ENCODE data around the gene SCN4B.

Gene SCN4B

GRCh38 chr11:118148856-118149255, 3.8 kb downstream of the SCN4B start:
- TF ChIP-seq CTCF (conservative IDR thresholded peaks at IDR 0.05) = no peak
- H3K27ac ChIP-seq = no peak overlapping the region

GRCh38 chr11:118148240-118148639, 4.4 kb downstream of the SCN4B start:
- H3K27ac ChIP-seq = no peak overlapping the region
- TF ChIP-seq CTCF (conservative IDR thresholded peaks at IDR 0.05) = no peak

- H3K27ac ChIP-seq = no peak overlapping the region
Observed at GRCh38 chr11:118147502-118147901, 5.1 kb downstream of the SCN4B start.

GRCh38 chr11:118146554-118146953, 6.1 kb downstream of the SCN4B start:
- TF ChIP-seq CTCF (conservative IDR thresholded peaks at IDR 0.05) = no peak

More at GRCh38 chr11:118147502-118147901, 5.1 kb downstream of the SCN4B start:
- TF ChIP-seq CTCF (conservative IDR thresholded peaks at IDR 0.05) = no peak

GRCh38 chr11:118145285-118146227, 7.1 kb downstream of the SCN4B start:
- peak overlapping the region; percentile 84 for H3K27ac ChIP-seq
- TF ChIP-seq CTCF (conservative IDR thresholded peaks at IDR 0.05) = peak; percentile 91

More at GRCh38 chr11:118146554-118146953, 6.1 kb downstream of the SCN4B start:
- H3K27ac ChIP-seq = peak overlapping the region; percentile 84; the same call in 1 of the 2 replicates

GRCh38 chr11:118144301-118145268, 8.0 kb downstream of the SCN4B start:
- no peak overlapping the region for H3K27ac ChIP-seq
- TF ChIP-seq CTCF (conservative IDR thresholded peaks at IDR 0.05) = no peak
